HepG2 (cell line): ENCODE results near the gene SMIM12. TPM values are rescaled to one million over a fixed set of nuclear protein-coding genes. Genes with fewer than 3 reads are reported as not detected.

ENCODE experiments used
- FLYWCH1 ChIP-seq: sonication (generic); formaldehyde crosslinking; IDR thresholded peaks from 2 replicates; pipeline ENCODE4 v1.8.1; 2023; ENCODE audit warnings: mild to moderate bottlenecking, missing genetic modification reagents
- FOSL2 ChIP-seq: sonication (generic); formaldehyde crosslinking; IDR thresholded peaks from 2 replicates; pipeline ENCODE4 v1.4.0; 2020; ENCODE audit warnings: missing genetic modification reagents
- IRX3 ChIP-seq: sonication (generic); formaldehyde crosslinking; IDR thresholded peaks from 2 replicates; pipeline ENCODE4 v1.8.1; 2023; ENCODE audit warnings: mild to moderate bottlenecking, low read depth, missing genetic modification reagents, borderline replicate concordance
- MTF2 ChIP-seq: sonication (generic); formaldehyde crosslinking; IDR thresholded peaks from 2 replicates; pipeline ENCODE4 v1.5.0; 2020; ENCODE audit warnings: missing genetic modification reagents, borderline replicate concordance
- RBM22 ChIP-seq: fragments of 200-400 bp; formaldehyde crosslinking; optimal IDR thresholded peaks from 2 replicates; pipeline ENCODE3; 2017; ENCODE audit warnings: mild to moderate bottlenecking, low read length, moderate library complexity
- SRSF1 ChIP-seq: fragments of 200-400 bp; formaldehyde crosslinking; optimal IDR thresholded peaks from 2 replicates; pipeline ENCODE3; 2017; ENCODE audit warnings: mild to moderate bottlenecking, low read depth, low read length, moderate library complexity
- TOE1 ChIP-seq: sonication (generic); formaldehyde crosslinking; IDR thresholded peaks from 2 replicates; pipeline ENCODE4 v1.4.0; 2020; ENCODE audit warnings: mild to moderate bottlenecking, missing genetic modification reagents
- ZNF205 ChIP-seq: IDR thresholded peaks from 2 replicates; pipeline ENCODE4 v1.6.1; 2018; ENCODE audit warnings: missing biosample characterization, missing genetic modification reagents
- ZNF441 ChIP-seq: sonication (generic); formaldehyde crosslinking; IDR thresholded peaks from 2 replicates; pipeline ENCODE4 v1.7.0; 2021; ENCODE audit warnings: missing genetic modification reagents, borderline replicate concordance
- ZNF558 ChIP-seq: sonication (generic); formaldehyde crosslinking; IDR thresholded peaks from 2 replicates; pipeline ENCODE4 v1.9.0; 2022; ENCODE audit warnings: mild to moderate bottlenecking, missing genetic modification reagents, borderline replicate concordance
- ZNF850 ChIP-seq: sonication (generic); formaldehyde crosslinking; conservative IDR thresholded peaks from 2 replicates; pipeline ENCODE4 v1.9.0; 2021; ENCODE audit warnings: mild to moderate bottlenecking, missing genetic modification reagents
- ZZZ3 ChIP-seq: sonication (generic); formaldehyde crosslinking; IDR thresholded peaks from 2 replicates; pipeline ENCODE4 v1.4.0; 2020; ENCODE audit warnings: missing genetic modification reagents, mild to moderate bottlenecking, borderline replicate concordance
- polyA plus RNA-seq, 8 experiments: library from polyadenylated mRNA; depleted of rRNA in 3 of 8; stranded (reverse) in 7 of 8; unstranded in 1 of 8; fragments of >200 nt; fragmentation: Illumina TruSeq in 4 of 8; extraction: Trizol in 4 of 8; gene quantifications; 2 replicates each; pipeline versions ENCODE4 v1.2.1 to v1.2.3, GENCODE V29; 2011 to 2016; ENCODE audit warnings: low read depth in 4 of 8, missing spikeins in 1 of 8, mixed read lengths in 1 of 8; ENCODE audit not compliant: insufficient read depth in 1 of 8
- total RNA-seq, 5 experiments: library from RNA; depleted of rRNA; stranded (reverse); fragments of >200 nt; fragmentation: Illumina TruSeq; extraction: Trizol; gene quantifications; 2 replicates each; pipeline ENCODE4 v1.2.3, GENCODE V29; 2016; ENCODE audit warnings: low read depth in 1 of 5
- TF ChIP-seq, protein P1 (sequence below): sonication (generic); formaldehyde crosslinking; IDR thresholded peaks from 2 replicates; pipeline ENCODE4 v1.4.0; 2020; ENCODE audit warnings: missing genetic modification reagents, borderline replicate concordance
- TF ChIP-seq, protein P2 (sequence below): IDR thresholded peaks from 2 replicates; pipeline ENCODE4 v1.6.1; 2016
- TF ChIP-seq, protein P3 (sequence below): sonication (generic); formaldehyde crosslinking; IDR thresholded peaks from 2 replicates; pipeline ENCODE4 v1.4.0; 2020; ENCODE audit warnings: missing genetic modification reagents, borderline replicate concordance
- TF ChIP-seq, protein P4 (sequence below): sonication (generic); formaldehyde crosslinking; conservative IDR thresholded peaks from 2 replicates; pipeline ENCODE4 v1.4.0; 2020; ENCODE audit warnings: mild to moderate bottlenecking, missing genetic modification reagents, moderate library complexity

SMIM12 gene
- total and polyA plus RNA-seq, 2 of the 13 experiments (the other 11 are each of a cell fraction or from before 2014, with no cell fraction given): 20.1 to 41.3 TPM

DNA sequence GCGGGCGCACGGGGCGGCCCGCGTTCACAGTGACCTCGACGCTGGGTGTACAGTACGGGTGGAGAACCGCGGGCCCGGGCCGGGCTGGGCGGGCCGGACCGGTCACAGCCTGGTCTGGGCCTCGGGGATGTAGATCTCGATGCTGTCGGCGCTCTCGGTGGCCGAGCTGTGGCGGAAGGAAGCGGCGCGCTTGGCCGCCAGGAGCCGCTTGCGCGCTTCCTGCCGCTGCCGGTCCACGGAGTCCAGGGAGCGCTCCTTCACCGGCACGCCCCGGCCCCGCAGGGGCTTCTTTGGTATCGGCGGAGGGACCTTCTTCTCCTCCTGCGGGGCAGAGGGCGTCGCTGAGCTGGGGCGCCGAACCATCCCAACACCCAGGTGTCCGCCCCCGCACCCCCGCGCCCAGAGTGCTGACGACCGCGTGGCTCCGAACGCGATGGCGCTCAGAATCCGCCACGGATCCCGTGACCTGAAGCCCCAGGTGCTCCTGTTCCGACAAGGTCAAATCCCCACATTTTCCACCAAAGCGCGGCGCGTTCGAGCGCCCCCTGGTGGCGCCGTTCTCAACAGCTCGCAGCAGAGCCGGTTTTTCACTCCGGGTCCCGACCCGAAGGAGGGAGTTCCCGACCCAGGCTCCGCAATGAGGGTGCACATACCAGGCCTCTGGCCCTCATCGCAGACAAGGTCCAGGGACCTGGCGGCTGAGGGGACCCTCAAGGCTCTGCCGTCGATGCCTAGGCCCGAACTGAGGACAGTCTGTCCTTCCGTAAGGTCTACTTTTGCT lies 6.6 kb upstream of the SMIM12 start (continued):
- TF ChIP-seq, protein P1, sequence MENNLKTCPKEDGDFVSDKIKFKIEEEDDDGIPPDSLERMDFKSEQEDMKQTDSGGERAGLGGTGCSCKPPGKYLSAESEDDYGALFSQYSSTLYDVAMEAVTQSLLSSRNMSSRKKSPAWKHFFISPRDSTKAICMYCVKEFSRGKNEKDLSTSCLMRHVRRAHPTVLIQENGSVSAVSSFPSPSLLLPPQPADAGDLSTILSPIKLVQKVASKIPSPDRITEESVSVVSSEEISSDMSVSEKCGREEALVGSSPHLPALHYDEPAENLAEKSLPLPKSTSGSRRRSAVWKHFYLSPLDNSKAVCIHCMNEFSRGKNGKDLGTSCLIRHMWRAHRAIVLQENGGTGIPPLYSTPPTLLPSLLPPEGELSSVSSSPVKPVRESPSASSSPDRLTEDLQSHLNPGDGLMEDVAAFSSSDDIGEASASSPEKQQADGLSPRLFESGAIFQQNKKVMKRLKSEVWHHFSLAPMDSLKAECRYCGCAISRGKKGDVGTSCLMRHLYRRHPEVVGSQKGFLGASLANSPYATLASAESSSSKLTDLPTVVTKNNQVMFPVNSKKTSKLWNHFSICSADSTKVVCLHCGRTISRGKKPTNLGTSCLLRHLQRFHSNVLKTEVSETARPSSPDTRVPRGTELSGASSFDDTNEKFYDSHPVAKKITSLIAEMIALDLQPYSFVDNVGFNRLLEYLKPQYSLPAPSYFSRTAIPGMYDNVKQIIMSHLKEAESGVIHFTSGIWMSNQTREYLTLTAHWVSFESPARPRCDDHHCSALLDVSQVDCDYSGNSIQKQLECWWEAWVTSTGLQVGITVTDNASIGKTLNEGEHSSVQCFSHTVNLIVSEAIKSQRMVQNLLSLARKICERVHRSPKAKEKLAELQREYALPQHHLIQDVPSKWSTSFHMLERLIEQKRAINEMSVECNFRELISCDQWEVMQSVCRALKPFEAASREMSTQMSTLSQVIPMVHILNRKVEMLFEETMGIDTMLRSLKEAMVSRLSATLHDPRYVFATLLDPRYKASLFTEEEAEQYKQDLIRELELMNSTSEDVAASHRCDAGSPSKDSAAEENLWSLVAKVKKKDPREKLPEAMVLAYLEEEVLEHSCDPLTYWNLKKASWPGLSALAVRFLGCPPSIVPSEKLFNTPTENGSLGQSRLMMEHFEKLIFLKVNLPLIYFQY (CRISPR knock-in tag): peak; percentile 72; the same call in 1 of the 2 replicates
- TF ChIP-seq TOE1 (CRISPR knock-in tag): no peak
- no peak for TF ChIP-seq ZNF558 (CRISPR knock-in tag)
- TF ChIP-seq ZNF441 (CRISPR knock-in tag): no peak; the same call in 1 of the 2 replicates
- no peak for TF ChIP-seq ZZZ3 (CRISPR knock-in tag)
- 0 out of 2 replicates have a peak, but pooled peaks have one; percentile 10 for TF ChIP-seq FOSL2 (CRISPR knock-in tag)
- peak; percentile 32 for TF ChIP-seq SRSF1
- TF ChIP-seq ZNF205 (CRISPR knock-in tag): 0 out of 2 replicates have a peak, but pooled peaks have one; percentile 21
- TF ChIP-seq MTF2 (CRISPR knock-in tag): no peak
- TF ChIP-seq RBM22: no peak
- TF ChIP-seq, protein P2, sequence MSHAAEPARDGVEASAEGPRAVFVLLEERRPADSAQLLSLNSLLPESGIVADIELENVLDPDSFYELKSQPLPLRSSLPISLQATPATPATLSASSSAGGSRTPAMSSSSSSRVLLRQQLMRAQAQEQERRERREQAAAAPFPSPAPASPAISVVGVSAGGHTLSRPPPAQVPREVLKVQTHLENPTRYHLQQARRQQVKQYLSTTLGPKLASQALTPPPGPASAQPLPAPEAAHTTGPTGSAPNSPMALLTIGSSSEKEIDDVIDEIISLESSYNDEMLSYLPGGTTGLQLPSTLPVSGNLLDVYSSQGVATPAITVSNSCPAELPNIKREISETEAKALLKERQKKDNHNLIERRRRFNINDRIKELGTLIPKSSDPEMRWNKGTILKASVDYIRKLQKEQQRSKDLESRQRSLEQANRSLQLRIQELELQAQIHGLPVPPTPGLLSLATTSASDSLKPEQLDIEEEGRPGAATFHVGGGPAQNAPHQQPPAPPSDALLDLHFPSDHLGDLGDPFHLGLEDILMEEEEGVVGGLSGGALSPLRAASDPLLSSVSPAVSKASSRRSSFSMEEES (CRISPR knock-in tag): 0 out of 2 replicates have a peak, but pooled peaks have one; percentile 48
- TF ChIP-seq ZNF850 (CRISPR knock-in tag): no peak
- no peak for TF ChIP-seq FLYWCH1 (CRISPR knock-in tag)
- TF ChIP-seq, protein P3, sequence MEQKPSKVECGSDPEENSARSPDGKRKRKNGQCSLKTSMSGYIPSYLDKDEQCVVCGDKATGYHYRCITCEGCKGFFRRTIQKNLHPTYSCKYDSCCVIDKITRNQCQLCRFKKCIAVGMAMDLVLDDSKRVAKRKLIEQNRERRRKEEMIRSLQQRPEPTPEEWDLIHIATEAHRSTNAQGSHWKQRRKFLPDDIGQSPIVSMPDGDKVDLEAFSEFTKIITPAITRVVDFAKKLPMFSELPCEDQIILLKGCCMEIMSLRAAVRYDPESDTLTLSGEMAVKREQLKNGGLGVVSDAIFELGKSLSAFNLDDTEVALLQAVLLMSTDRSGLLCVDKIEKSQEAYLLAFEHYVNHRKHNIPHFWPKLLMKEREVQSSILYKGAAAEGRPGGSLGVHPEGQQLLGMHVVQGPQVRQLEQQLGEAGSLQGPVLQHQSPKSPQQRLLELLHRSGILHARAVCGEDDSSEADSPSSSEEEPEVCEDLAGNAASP: no peak; the same call in 1 of the 2 replicates
- no peak for TF ChIP-seq IRX3
- TF ChIP-seq, protein P4, sequence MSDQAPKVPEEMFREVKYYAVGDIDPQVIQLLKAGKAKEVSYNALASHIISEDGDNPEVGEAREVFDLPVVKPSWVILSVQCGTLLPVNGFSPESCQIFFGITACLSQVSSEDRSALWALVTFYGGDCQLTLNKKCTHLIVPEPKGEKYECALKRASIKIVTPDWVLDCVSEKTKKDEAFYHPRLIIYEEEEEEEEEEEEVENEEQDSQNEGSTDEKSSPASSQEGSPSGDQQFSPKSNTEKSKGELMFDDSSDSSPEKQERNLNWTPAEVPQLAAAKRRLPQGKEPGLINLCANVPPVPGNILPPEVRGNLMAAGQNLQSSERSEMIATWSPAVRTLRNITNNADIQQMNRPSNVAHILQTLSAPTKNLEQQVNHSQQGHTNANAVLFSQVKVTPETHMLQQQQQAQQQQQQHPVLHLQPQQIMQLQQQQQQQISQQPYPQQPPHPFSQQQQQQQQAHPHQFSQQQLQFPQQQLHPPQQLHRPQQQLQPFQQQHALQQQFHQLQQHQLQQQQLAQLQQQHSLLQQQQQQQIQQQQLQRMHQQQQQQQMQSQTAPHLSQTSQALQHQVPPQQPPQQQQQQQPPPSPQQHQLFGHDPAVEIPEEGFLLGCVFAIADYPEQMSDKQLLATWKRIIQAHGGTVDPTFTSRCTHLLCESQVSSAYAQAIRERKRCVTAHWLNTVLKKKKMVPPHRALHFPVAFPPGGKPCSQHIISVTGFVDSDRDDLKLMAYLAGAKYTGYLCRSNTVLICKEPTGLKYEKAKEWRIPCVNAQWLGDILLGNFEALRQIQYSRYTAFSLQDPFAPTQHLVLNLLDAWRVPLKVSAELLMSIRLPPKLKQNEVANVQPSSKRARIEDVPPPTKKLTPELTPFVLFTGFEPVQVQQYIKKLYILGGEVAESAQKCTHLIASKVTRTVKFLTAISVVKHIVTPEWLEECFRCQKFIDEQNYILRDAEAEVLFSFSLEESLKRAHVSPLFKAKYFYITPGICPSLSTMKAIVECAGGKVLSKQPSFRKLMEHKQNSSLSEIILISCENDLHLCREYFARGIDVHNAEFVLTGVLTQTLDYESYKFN: no peak
